GM21576 (cell line): ENCODE results near the gene HCCS.

Source experiments
- ATAC-seq: cut with Tn5 transposase; IDR thresholded peaks from one replicate; pipeline ENCODE4 v1.9.1; 2021; ENCODE audit warnings: mild to moderate bottlenecking, moderate library complexity; ENCODE audit not compliant: unreplicated experiment

Gene HCCS

GRCh38 chrX:11111037-11111851 lies at the start of gene HCCS:
HCCS (plus strand) TSS chrX:11111332; CDS start chrX:11112061, 729 bp downstream.
- ATAC-seq: peak; percentile 96

DNA sequence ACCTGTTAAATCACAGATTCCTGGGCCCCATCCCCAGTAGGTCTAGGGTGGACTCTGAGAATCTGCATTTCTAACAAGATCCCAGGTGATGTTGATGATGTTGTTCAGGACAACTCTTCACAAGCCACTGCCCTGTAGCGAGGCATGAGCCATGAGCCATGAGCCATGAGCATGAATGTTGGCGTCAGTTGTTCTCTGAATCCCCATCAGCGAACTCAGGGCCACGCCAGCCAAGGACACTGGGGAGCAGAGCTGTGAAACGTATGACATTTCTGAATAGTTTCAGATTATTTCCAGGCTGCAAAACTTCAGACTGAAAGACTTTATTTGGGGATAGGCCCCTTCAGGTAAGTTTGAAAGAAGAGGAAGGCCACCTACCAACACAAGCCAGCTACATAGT lies 46.9 kb upstream of the HCCS start:
- no peak for ATAC-seq

DNA sequence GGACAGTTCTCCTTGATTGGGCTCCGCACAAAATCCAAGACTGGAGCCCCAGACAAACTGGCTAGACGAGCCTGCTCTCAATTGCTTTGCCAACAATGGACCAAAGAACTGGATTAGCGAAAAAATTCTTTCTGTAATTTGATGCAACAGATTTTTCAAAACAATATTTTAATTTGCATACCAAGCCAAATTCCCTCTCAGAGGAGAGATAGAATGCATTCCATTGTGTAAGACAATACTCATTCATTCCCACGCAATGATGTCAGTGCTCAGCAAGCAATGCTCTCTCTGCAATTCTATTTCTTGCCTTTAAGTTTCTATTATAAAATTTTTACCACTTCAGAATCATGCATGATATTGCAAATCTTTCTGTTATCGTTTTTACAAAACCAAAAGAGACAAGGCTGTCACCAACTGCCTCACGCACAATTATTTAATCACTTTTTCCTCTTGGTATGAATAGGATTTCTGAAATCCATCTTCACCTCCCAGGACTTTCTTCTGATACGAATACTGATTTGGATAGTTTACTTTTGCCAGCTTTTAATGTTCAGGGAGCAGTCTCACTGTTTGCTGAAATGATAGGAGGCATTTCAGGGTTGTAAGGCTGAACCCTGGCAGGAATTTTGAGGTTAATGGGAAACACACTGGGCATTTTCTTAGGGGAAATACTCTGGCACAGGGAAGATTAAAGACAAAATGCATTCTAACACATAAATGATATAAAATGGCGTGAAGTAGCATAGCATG lies 46.1 kb upstream of the HCCS start:
- ATAC-seq: no peak

DNA sequence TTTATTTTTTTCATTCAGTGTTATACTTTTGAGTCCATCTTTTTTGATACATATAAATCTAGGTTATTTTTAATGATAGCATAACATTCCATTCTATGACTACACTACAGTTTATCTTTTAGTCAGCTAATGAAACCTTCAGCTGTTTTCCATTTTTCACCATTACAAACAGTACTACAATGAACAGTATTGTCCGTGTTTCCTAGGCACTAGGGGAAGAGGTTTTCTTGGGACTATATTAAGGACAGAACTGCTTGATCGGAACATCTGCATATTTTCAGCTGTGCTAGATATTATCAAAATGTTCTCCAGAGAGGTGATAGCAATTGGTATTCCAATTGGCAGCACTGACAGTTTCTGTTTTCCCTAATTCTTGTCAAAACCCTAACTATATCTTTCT lies 44.3 kb upstream of the HCCS start:
- ATAC-seq: no peak

DNA sequence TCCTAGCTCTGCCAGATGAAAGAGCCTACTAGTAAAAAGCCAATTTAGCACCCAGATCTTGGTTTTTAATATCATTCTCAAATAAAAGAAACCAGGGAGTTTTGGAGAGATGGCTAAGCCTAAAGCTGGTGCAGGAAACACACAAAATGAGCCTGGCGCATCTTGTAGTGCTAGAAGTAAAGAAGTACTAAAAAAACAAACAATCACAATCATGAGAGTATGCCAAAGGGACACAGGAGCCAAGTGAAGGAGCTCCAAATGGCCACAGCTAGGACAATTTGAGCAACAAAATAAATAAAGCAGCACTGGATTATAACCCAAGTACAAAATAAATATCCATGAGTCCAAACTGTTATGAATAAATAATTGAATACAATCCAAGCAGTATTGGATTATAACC lies 37.8 kb upstream of the HCCS start:
- ATAC-seq: no peak

DNA sequence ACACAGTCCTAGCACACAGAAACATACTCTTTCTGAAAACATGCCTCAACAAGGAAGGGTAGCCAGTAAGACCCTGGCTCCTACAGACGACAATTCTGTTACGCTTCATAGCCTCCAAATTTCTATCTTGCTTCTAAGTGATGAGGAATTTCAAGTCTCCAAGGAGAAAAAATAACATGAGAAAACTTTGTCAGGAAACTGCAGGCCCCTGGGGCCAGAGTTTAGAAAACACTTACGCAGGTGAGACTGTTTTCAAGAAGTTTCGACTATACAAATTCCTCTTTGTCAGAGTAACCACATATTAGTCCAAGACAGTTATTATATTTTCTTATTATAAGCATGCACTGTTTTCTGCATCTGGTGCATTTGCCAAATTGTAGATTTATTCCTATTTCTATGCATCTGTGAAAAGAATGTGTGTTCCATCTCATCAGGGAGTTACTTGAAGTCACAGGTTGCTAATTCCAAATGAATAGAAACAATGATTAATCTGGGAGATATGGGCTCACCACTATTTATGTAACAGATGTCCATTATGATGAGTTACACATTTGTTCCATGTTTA lies 30.3 kb upstream of the HCCS start:
- no peak for ATAC-seq

DNA sequence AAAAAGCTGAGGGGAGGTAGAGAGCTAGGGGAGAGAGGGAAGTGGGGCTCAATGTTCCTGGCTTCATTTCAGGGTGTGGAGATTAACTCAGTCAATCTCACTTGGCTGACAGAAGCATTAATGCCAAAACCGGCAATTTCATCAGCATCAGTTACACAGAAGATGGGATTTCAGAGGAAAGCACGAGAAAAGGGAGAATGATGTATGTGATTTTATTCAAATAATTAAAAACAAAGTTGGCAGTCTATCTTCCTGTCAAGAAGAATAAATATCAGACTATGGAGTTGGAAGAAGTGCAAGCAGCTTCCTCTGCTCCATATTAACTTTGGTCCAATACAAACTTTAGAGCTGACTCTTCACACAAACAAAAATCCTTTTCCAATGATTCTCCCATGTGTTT lies 29.6 kb upstream of the HCCS start:
- ATAC-seq: no peak

DNA sequence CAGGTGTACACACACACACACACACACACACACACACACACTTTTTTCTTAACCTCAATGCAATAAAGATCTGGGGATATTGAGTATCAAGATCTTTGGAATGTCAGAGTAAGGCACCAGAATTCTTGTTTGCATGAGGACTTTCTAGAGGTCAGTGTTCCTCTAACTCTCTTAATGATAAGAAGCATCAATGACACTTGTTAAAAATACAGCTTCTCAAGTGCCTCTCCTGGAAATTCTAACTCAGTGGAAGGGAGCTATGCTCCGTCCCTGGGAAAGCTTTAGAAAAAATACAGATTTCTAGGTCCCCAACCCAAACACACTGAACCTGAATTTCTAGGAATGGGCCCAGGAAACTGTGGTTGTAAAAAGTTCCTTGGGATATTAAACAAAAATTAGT lies 25.8 kb upstream of the HCCS start:
- ATAC-seq: no peak

DNA sequence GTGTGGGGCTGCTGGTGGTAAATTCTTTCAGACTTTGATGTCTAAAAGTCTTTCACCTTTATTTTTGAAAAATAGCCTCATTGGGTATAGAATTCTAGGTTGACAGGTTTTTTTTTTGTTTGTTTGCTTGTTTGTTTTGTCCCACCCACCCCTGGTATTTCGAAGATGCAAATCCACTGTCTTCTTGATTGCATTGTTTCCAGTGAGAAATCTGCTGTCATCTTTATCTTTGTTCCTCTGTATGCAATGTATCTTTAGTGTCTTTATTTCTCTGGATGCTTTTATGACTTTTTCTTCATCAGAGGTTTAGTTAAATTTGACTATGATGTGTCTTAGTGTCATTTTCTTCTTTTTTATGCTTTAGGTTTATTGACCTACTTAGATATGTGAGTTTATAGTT lies 21.3 kb upstream of the HCCS start:
- ATAC-seq: no peak

DNA sequence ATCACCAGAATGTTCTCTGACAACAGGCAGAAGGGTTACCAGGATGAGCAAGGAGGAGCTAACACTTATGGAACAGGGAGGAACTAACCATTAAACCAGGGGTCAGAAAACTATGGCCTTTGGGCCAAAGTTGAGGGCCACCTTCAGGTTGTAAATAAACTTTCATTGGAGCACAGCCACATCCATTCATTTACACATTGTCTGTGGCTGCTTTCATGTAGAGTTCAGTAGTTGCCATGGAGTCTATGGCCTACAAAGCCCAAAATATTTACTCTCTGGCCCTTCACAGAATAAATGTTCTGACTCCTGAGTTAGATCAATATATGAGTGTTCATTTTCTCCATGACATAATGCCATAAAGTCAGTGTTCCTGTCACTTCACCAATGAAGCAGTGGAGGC lies 13.2 kb upstream of the HCCS start:
- ATAC-seq: no peak

DNA sequence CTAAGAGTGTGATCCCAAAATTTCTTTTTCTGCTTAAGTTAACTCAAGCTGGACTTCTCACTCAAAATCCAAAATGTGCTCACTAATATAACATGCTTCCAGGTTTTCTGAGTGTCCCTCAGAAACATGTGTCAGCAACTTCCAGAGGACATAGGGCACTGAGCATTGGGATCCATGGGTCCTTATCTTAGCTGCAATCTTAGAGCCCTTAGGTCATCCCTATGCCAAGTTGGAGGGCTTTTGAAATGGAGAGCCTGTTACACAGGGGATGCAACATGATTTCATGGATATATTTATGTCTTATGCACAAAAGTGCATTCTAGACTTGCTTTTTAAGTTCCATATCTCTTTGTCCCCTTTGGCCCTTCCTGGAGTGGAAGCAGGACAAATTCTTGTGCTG lies 11.7 kb upstream of the HCCS start:
- ATAC-seq: no peak

DNA sequence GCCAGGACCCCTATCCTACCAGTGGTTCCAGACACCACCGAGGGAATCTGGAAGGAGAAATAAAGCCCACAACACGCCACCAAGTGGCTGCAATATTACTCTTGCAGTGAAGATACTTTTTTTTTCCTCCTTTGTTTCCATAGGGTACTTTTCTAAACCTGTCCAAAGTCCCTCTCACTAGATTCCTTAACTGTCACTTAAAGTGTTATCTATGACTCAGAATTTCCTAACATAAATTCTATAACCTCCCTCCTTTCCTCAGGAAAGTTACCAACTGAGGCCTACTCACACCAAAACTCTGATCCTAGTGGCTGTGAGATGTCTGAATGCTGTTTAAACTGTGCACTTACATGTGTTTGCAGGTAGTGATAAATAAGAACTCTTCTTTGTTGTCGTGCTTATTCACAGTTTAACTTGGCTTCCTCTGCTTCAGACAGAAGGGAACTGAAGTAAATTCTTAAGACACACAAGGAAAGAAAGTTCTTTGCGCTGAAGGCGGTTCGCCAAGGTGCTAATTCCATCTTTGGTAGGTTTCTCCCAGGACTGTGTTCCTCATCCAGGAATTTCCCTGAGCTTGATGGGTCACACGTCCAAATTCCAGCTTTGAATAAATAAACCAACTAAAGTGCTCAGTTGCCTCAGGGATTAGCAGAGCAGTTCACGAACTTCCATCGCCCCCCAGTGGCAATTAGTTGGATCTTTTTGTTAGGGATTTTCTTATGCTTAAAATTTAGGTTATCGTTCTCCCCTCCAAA lies 10.7 kb upstream of the HCCS start:
- ATAC-seq: no peak

- no peak for ATAC-seq
Observed at GRCh38 chrX:11103006-11103405, 8.1 kb upstream of the HCCS start.

DNA sequence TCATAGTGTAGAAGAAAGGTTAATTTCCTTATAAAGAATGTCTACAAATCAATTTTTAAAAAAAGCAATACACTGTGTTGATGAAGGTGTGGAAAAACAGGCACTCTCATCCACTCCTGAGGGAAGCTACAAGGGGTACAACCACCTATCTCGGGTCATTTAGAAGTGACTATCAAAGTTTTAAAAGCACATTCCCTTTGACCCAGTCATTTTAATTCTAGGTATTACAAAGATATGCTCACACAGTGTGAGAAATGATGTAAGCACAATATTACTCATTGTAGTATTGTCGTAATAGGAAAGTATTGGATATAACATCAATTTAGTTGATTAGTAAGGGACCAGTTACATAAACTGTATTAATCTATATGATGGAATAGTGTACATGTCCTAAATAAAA lies 7.4 kb upstream of the HCCS start:
- ATAC-seq: no peak

DNA sequence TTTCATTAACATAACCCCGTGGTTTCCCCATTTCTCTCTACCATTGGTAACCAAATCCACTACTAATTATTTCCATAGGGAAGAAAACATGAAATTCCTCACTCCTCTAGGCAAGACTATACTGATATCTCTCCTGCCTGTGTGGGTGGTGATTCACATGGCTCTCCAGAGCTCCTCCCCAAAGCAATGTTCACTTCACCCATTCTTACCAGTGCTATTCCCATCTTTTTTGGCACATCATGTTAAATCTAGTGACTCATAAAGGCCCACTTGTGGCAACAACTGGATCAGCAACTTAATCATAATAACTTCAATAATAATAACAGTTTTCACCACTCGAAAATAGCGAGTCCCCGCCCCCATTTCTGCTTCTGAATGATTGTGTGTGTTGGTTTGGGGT lies 6.1 kb upstream of the HCCS start:
- no peak for ATAC-seq

GRCh38 chrX:11108253-11108941 lies 2.7 kb upstream of the HCCS start:
- no peak for ATAC-seq

DNA sequence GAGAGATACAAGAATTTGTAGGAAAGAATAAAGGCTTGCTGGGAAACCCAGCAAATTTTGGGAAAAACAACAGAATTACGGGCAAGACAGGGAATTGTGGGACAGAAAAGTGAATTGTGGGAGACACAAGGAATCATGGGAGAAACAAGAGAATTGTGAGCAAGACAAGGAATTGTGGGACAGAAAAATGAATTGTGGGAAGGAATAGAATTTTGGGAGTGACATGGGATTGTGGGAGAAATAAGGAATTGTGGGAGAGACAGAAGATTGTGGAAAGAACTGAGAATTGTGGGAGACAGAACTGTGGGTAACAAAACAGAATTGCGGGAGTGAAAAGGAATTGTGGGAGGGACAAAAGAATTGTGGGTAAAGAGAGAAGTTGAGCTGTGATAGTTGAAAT lies 1.2 kb upstream of the HCCS start:
- no peak for ATAC-seq

GRCh38 chrX:11111947-11112346 lies 815 bp downstream of the HCCS start:
- no peak for ATAC-seq

- ATAC-seq: no peak
Observed at GRCh38 chrX:11113731-11114130, 2.6 kb downstream of the HCCS start.

DNA sequence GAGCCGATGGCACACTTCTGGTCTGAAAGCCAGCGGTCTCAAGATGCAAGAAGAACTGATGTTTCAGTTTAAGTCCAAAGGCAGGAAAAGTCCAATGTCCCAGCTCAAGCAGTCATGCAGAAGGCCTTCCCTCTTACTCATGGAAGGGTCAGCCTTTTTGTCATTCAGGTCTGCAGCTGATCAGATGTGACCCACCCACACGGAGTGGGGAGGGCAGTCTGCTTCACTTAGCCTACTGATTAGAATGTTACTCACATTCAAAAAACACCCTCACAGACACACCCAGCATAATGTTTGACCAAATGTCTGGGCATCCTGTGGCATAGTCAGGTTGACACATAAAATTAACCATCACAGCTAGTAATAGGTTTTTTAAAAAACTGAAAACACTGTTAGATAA lies 6.6 kb downstream of the HCCS start:
- ATAC-seq: no peak
